Erythroblast (primary cell): ENCODE results near the gene FNDC3B.

Experiments
- GATA1 ChIP-seq: IDR thresholded peaks from 2 replicates; pipeline ENCODE4 v1.6.1; 2011; ENCODE audit warnings: low read depth, mild to moderate bottlenecking, control low read depth, low read length, moderate library complexity
- POLR2A ChIP-seq: IDR thresholded peaks from 2 replicates; pipeline ENCODE4 v1.6.1; 2011; ENCODE audit warnings: mild to moderate bottlenecking, low read length

GRCh38 chr3:172222478-172223071, 183.2 kb downstream of the FNDC3B start:
- no peak for TF ChIP-seq POLR2A
- TF ChIP-seq GATA1 = no peak
